Measurements from ENCODE around the gene SELP. TPM values are rescaled to one million over a fixed set of nuclear protein-coding genes. Genes with fewer than 3 reads are reported as not detected.

The SELP gene
- total and polyA plus RNA-seq, 3 experiments from 2014 or later, result 0.31 to 2.7 (median 0.75) TPM

DNA sequence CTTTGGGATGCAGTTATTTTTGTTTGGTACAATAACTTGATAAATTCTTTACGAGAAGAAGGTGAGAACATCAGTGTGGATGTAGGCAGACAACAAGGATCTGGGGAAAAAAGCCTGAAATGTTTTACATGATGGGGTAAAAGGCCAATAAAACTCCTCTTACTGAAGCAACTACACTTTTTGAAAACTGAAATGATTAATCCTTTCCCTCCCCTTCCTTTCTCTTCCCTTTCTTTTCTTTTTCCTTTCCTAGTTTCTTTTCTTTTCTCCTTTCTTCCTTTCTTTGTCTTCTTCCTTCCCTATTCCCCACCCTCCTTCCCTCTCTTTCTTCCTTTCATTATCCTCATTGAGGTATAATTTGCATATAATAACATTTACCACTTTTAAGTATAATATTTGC lies 68.2 kb downstream of the SELP start:
- Histone ChIP-seq H3K27ac (ENCODE audit: low read depth, low read length) (no peak overlapping the region), H3K4me1 (ENCODE audit: insufficient read depth, low read length) (no peaks in the 10 kb centered on the region), H3K4me3 (ENCODE audit: low read length) (no peak overlapping the region), H3K27me3 (ENCODE audit: insufficient read depth, low read length, poor library complexity, severe bottlenecking) (no peaks in the 10 kb centered on the region), H3K36me3 (ENCODE audit: insufficient read depth, low read length) (no peaks in the 10 kb centered on the region), H3K9me3 (ENCODE audit: low read length) (no peaks in the 10 kb centered on the region)
- ChIA-PET CTCF (no interaction called here), POLR2A (no interaction called here)
- no peak for DNase-seq
- Mint-ChIP-seq H3K9me3 (peaks cover 0 to 9% (median 5%) of the 10 kb centered on the region in 5 donors), H3K36me3 (peaks cover 0 to 14% (median 9%) of the 10 kb centered on the region in 3 donors), H3K4me1 (peaks cover 2 to 16% (median 5%) of the 10 kb centered on the region in 3 donors), H3K27me3 (peaks cover 7 to 19% of the 10 kb centered on the region in 2 donors), H3K27ac (no peak overlapping the region), H3K4me3 (no peak overlapping the region)

DNA sequence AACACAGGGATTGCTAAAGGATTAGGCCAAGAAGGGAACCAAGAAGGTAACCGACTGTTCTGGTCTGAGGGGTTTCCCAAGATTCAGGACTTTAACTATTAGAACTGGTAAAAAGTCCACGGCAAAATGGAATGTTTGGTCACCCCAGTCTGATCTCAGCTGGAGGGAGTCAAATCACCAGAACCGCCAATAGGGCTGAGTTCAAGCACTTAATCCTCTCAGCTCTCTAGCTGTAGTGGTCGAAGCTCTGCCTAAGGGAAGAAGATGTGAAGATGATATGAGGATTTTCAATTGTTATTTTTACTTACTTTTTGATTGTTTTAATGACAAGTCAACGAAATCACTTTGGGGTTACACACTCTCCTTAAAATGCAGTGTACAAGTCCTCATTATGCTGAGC lies 72.8 kb downstream of the SELP start:
- no peak overlapping the region for H3K27ac Mint-ChIP-seq
- no peak for DNase-seq
- H3K36me3 ChIP-seq (ENCODE audit: insufficient read depth, low read length), result no peaks in the 10 kb centered on the region
- H3K4me1 ChIP-seq (ENCODE audit: insufficient read depth, low read length), result no peaks in the 10 kb centered on the region
- ChIA-PET POLR2A (no interaction called here), CTCF (interaction anchor here (2.6 kb wide), 1 partner anchor 155 kb away, joined by 7 read pairs; no protein-coding TSS in a partner anchor)
- H3K4me3 ChIP-seq (ENCODE audit: low read length), result no peak overlapping the region
- H3K9me3 ChIP-seq (ENCODE audit: low read length), result no peaks in the 10 kb centered on the region
- no peak overlapping the region for H3K27ac ChIP-seq (ENCODE audit: low read depth, low read length)
- peaks cover 2 to 17% of the 10 kb centered on the region in 2 donors for H3K27me3 Mint-ChIP-seq
- no peak overlapping the region for H3K4me3 Mint-ChIP-seq
- no peaks in the 10 kb centered on the region for H3K36me3 Mint-ChIP-seq
- no peaks in the 10 kb centered on the region for H3K9me3 Mint-ChIP-seq
- H3K27me3 ChIP-seq (ENCODE audit: insufficient read depth, low read length, poor library complexity, severe bottlenecking), result no peaks in the 10 kb centered on the region
- H3K4me1 Mint-ChIP-seq, result no peaks in the 10 kb centered on the region

DNA sequence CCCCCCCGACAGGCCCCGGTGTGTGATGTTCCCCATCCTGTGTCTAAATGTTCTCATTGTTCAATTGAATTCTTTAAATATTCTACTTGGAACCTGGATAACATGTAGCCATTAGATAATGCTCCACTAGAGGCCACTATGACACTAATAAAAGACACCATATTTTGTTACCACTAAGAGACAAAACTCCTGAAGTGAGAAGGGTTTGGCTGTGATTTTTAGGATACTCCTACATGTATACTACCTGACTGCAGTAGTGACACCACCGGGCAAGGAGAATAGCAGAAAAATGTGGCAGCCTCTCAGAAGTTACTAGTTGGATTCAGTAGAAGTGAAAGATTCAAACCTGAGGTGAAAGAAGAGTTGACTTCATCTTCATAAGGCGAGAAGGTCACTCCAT lies 79.6 kb downstream of the SELP start:
- ChIA-PET CTCF (interaction anchor here (0.6 to 3.7 kb wide), 6 partner anchors 15 to 947 kb away, joined by 3 to 26 read pairs (median 5); no protein-coding TSS in a partner anchor), POLR2A (no interaction called here)
- H3K4me1 ChIP-seq (ENCODE audit: insufficient read depth, low read length), result no peaks in the 10 kb centered on the region
- no peaks in the 10 kb centered on the region for H3K9me3 ChIP-seq (ENCODE audit: low read length)
- no peak overlapping the region for H3K27ac ChIP-seq (ENCODE audit: low read depth, low read length)
- Mint-ChIP-seq H3K4me3 (no peak overlapping the region), H3K36me3 (no peaks in the 10 kb centered on the region), H3K27ac (no peak overlapping the region), H3K4me1 (no peaks in the 10 kb centered on the region), H3K9me3 (no peaks in the 10 kb centered on the region), H3K27me3 (peaks cover 2 to 7% of the 10 kb centered on the region in 2 donors)
- H3K27me3 ChIP-seq (ENCODE audit: insufficient read depth, low read length, poor library complexity, severe bottlenecking), result no peaks in the 10 kb centered on the region
- no peaks in the 10 kb centered on the region for H3K36me3 ChIP-seq (ENCODE audit: insufficient read depth, low read length)
- H3K4me3 ChIP-seq (ENCODE audit: low read length), result no peak overlapping the region
- peak in 2 of 5 donors; percentile 32 to 46 for DNase-seq

DNA sequence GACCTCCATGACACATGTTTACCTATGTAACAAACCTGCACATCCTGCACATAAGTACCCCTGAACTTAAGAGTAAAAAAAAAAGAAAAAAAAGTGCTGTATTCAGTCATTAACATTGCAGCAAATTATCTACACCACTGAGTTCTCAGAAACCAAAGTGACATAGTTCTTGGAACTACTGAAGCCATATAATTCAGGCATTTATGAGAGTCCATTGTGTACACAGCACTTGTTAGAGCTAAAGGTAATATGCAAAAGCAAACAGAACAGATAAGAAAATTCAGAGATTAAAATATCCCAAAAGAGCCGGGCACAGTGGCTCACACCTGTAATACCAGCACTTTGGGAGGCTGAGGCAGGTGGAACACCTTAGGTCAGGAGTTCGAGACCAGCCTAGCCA lies 81.6 kb downstream of the SELP start:
- Histone ChIP-seq H3K27me3 (ENCODE audit: insufficient read depth, low read length, poor library complexity, severe bottlenecking) (no peaks in the 10 kb centered on the region), H3K4me1 (ENCODE audit: insufficient read depth, low read length) (no peaks in the 10 kb centered on the region), H3K27ac (ENCODE audit: low read depth, low read length) (no peak overlapping the region), H3K4me3 (ENCODE audit: low read length) (no peak overlapping the region), H3K36me3 (ENCODE audit: insufficient read depth, low read length) (no peaks in the 10 kb centered on the region), H3K9me3 (ENCODE audit: low read length) (no peaks in the 10 kb centered on the region)
- DNase-seq, result no peak
- ChIA-PET CTCF (interaction anchor here (1.0 to 1.6 kb wide), 3 partner anchors 38 to 265 kb away, joined by 3 to 11 read pairs (median 4); partner anchors contain the start of gene F5), POLR2A (interaction anchor here (0.7 kb wide), 1 partner anchor 1140 kb away, joined by 6 read pairs; no protein-coding TSS in a partner anchor)
- Mint-ChIP-seq H3K4me3 (no peak overlapping the region), H3K36me3 (no peaks in the 10 kb centered on the region), H3K27ac (no peak overlapping the region), H3K9me3 (no peaks in the 10 kb centered on the region), H3K4me1 (no peaks in the 10 kb centered on the region), H3K27me3 (peaks cover 2 to 7% of the 10 kb centered on the region in 2 donors)

DNA sequence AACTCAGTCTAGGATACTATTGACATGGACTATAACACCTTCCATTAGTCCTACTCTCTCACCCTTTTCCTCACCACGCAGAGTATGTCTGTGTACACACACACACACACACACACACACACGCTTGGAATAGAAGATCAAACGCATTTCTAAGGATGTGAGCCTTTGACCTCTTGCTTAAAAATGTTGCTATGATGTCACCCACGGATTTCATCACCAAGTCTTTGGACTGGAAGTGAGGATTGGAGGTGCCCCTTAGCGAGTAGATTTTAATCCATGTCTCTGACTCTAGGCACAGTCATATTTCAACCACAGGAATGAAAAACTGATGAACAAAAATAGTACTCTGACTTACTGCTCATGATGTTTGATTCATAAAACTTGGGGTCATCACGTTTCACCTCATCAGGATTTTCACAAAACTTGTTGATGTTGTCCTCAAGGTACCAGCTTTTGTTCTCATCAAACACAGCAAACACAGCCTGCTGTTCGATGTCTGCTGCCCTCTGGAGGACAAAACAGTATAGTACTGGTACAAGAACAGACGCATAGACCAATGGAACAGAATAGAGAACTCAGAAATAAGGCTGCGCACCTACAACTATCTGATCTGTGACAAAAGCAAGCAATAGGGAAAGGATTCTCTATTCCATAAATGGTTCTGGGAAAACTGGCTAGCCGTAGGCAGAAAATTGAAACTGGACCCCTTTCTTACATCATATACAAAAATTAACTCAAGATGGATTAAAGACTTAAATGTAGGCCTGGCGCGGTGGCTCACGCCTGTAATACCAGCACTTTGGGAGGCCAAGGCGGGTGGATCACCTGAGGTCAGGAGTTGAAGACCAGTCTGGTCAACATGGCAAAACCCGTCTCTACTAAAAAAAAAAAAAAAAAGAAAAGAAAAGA lies 83.6 kb downstream of the SELP start:
- Histone ChIP-seq H3K36me3 (ENCODE audit: insufficient read depth, low read length) (no peaks in the 10 kb centered on the region), H3K4me3 (ENCODE audit: low read length) (no peak overlapping the region), H3K4me1 (ENCODE audit: insufficient read depth, low read length) (no peaks in the 10 kb centered on the region), H3K9me3 (ENCODE audit: low read length) (no peaks in the 10 kb centered on the region), H3K27ac (ENCODE audit: low read depth, low read length) (no peak overlapping the region), H3K27me3 (ENCODE audit: insufficient read depth, low read length, poor library complexity, severe bottlenecking) (no peaks in the 10 kb centered on the region)
- Mint-ChIP-seq H3K9me3 (no peaks in the 10 kb centered on the region), H3K36me3 (no peaks in the 10 kb centered on the region), H3K27me3 (peaks cover 2 to 12% of the 10 kb centered on the region in 2 donors), H3K4me1 (no peaks in the 10 kb centered on the region), H3K4me3 (no peak overlapping the region), H3K27ac (peak overlapping the region in 1 of 8 donors; percentile 34)
- POLR2A ChIA-PET, result no interaction called here
- DNase-seq, result peak; percentile 12 to 68 (median 60)
- CTCF ChIA-PET, result interaction anchor here (0.5 to 2.7 kb wide), 14 partner anchors 8 to 1204 kb away, joined by 3 to 12 read pairs (median 3); partner anchors contain the start of gene SLC19A2

DNA sequence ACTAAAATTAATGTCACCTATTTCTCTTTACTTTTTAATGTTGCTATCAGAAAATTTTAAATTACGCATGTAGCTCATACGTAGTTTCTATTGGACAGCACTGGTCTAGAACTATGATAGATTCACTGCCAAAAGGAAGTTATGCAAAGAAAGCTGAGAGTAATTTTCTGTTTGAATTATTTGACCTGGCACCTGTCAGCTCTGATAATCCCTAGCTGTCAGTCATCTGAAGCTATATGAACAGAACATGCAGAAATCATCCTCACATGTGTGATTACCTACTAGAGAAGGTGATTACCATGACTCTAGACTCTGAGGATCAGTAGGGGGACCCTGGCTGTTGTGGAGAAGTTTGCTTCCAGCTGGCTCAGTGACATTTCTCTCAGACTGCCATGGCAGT lies 84.5 kb downstream of the SELP start:
- no peaks in the 10 kb centered on the region for H3K9me3 ChIP-seq (ENCODE audit: low read length)
- no peaks in the 10 kb centered on the region for H3K36me3 Mint-ChIP-seq
- no peak for DNase-seq
- no peak overlapping the region for H3K4me3 ChIP-seq (ENCODE audit: low read length)
- H3K4me1 ChIP-seq (ENCODE audit: insufficient read depth, low read length), result no peaks in the 10 kb centered on the region
- H3K27ac Mint-ChIP-seq, result no peak overlapping the region
- CTCF ChIA-PET, result interaction anchor here (0.6 to 2.7 kb wide), 5 partner anchors 9 to 942 kb away, joined by 3 to 12 read pairs (median 3); no protein-coding TSS in a partner anchor
- no peaks in the 10 kb centered on the region for H3K36me3 ChIP-seq (ENCODE audit: insufficient read depth, low read length)
- no peaks in the 10 kb centered on the region for H3K4me1 Mint-ChIP-seq
- H3K27ac ChIP-seq (ENCODE audit: low read depth, low read length), result no peak overlapping the region
- H3K27me3 ChIP-seq (ENCODE audit: insufficient read depth, low read length, poor library complexity, severe bottlenecking), result no peaks in the 10 kb centered on the region
- no peaks in the 10 kb centered on the region for H3K9me3 Mint-ChIP-seq
- peaks cover 2 to 12% of the 10 kb centered on the region in 2 donors for H3K27me3 Mint-ChIP-seq
- H3K4me3 Mint-ChIP-seq, result no peak overlapping the region
- POLR2A ChIA-PET, result no interaction called here

DNA sequence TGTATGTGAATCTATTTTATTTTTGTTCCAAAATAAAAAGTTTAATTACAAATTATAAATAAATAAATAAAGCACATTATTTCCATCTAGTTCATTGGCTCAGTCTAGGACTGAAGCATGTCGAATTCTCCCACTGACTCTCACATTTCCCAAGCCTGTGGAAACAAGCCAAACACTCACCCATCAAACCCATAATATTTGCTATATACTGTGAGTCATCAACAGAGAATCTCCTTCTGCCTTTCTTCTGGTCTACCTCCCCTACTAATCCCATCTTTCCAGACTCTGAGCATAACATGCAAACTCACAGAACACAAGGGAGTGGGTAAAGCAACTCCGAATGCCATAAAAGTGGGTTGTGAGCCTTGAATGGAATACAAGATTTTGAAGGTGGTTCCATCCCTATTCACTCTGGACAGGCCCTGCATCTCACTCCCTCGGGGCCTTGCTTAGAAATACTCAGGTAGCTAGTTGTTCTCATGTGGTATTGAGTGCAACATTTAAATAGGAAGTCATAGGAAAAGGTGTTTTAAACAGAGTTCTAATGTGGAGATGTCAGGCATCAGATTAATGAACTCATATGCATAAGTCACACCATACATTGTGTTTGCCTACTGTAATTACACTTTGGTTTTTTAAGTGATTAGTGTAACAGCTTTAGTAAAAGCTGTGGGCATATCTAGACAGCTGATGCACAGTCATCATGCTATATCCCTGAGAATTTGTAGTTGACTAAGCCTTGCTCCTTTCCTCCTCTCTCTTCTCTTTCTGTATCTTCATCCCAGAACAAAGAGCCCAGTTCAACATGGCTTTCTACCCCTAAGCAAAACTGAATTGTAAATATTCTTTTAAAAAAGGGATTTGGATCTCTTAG lies 90.7 kb downstream of the SELP start:
- Mint-ChIP-seq H3K27me3 (peaks cover 0 to 14% of the 10 kb centered on the region in 2 donors), H3K4me3 (no peak overlapping the region), H3K9me3 (no peaks in the 10 kb centered on the region), H3K36me3 (no peaks in the 10 kb centered on the region), H3K4me1 (no peaks in the 10 kb centered on the region), H3K27ac (no peak overlapping the region)
- H3K9me3 ChIP-seq (ENCODE audit: low read length), result no peaks in the 10 kb centered on the region
- no peak overlapping the region for H3K27ac ChIP-seq (ENCODE audit: low read depth, low read length)
- H3K4me1 ChIP-seq (ENCODE audit: insufficient read depth, low read length), result no peaks in the 10 kb centered on the region
- H3K27me3 ChIP-seq (ENCODE audit: insufficient read depth, low read length, poor library complexity, severe bottlenecking), result no peaks in the 10 kb centered on the region
- no peak for DNase-seq
- no peaks in the 10 kb centered on the region for H3K36me3 ChIP-seq (ENCODE audit: insufficient read depth, low read length)
- no peak overlapping the region for H3K4me3 ChIP-seq (ENCODE audit: low read length)
- ChIA-PET CTCF (no interaction called here), POLR2A (no interaction called here)
